GM12878 (cell line): ENCODE measurements around the gene PFN3. TPM values are rescaled to one million over a fixed set of nuclear protein-coding genes. Genes with fewer than 3 reads are reported as not detected.
A peak's percentile ranks its signal among the peaks of the same experiment; 100 is the strongest.

Experiments used
- ATAC-seq: fragments of 200-7000 bp; cut with Tn5 transposase; 3 replicates; pipeline ENCODE4 v1.9.1; 2020; ENCODE audit warnings: mild to moderate bottlenecking, moderate library complexity
- BruUV-seq: library from RNA; stranded (reverse); fragments of 400-500 nt; replicated peaks from 2 replicates; lab custom pipeline; 2021; lab: Mats Ljungman, UMichigan
- CTCF ChIA-PET: fragments of 300-600 bp; sonication (Branson Sonifier 250); formaldehyde crosslinking; extraction: SDS; loops from one replicate; lab custom pipeline; 2021; ENCODE audit warnings: inconsistent platforms; lab: Yijun Ruan, JAX
- POLR2A ChIA-PET: fragments of 350-600 bp; formaldehyde crosslinking; extraction: SDS; loops from one replicate; lab custom pipeline; 2021; ENCODE audit warnings: inconsistent platforms; lab: Charles Lee
- RAD21 ChIA-PET: fragments of 300-600 bp; sonication (Branson Sonifier 250); formaldehyde crosslinking; loops from one replicate; lab custom pipeline; 2023; ENCODE audit warnings: antibody characterized with exemption; ENCODE audit not compliant: unreplicated experiment; lab: Charles Lee
- SMC1A ChIA-PET: fragments of 300-600 bp; sonication (Branson Sonifier 250); formaldehyde crosslinking; loops from one replicate; lab custom pipeline; 2023; ENCODE audit not compliant: unreplicated experiment, uncharacterized antibody; lab: Charles Lee
- DNase-seq: peaks from one replicate; pipeline ENCODE4 v3.0.0-alpha.2; 2011; ENCODE audit warnings: low read depth, low spot score
- FAIRE-seq: peaks from 3 replicates; lab custom pipeline; 2011; peaks lifted over from hg19 to GRCh38; lab: Jason Lieb, UNC
- H2AFZ ChIP-seq: 2 replicates; pipeline ENCODE4 v1.6.0; 2011; ENCODE audit warnings: low read depth, low read length, control low read depth; ENCODE audit not compliant: control insufficient read depth
- H3K27ac ChIP-seq: 2 replicates; pipeline ENCODE4 v1.5.1; 2011; ENCODE audit warnings: control low read depth; ENCODE audit not compliant: control insufficient read depth, insufficient read depth
- H3K27me3 ChIP-seq, 2 experiments: replicated peaks in 1 of 2; 2 replicates each; pipeline versions ENCODE4 v1.6.0 to v1.6.1; 2011; ENCODE audit warnings: low read length in 1 of 2; ENCODE audit not compliant: control insufficient read depth in 2 of 2, insufficient read depth in 2 of 2
- H3K36me3 ChIP-seq, 2 experiments: 2 replicates each; pipeline ENCODE4 v1.5.1; 2011; ENCODE audit warnings: low read length in 1 of 2; ENCODE audit not compliant: control insufficient read depth in 2 of 2, insufficient read depth in 2 of 2
- H3K4me1 ChIP-seq: 2 replicates; pipeline ENCODE4 v1.6.1; 2011; ENCODE audit warnings: mild to moderate bottlenecking, low read length, moderate library complexity, mixed read lengths; ENCODE audit not compliant: control insufficient read depth, insufficient read depth
- H3K4me2 ChIP-seq: 2 replicates; pipeline ENCODE4 v1.6.0; 2011; ENCODE audit warnings: control low read depth; ENCODE audit not compliant: control insufficient read depth, insufficient read depth
- H3K4me3 ChIP-seq: fragments of 200-600 bp; sonication (generic); 2 replicates; pipeline ENCODE4 v1.5.1; 2016
- H3K79me2 ChIP-seq: 2 replicates; pipeline ENCODE4 v1.6.0; 2011; ENCODE audit warnings: low read length; ENCODE audit not compliant: control insufficient read depth, insufficient read depth
- H3K9ac ChIP-seq: 2 replicates; pipeline ENCODE4 v1.8.0; 2011; ENCODE audit warnings: low read length, control low read depth, mixed read lengths; ENCODE audit not compliant: control insufficient read depth, insufficient read depth
- H3K9me3 ChIP-seq: replicated peaks from 3 replicates; pipeline ENCODE4 v1.5.1; 2011; ENCODE audit warnings: mild to moderate bottlenecking, low read length; ENCODE audit not compliant: control insufficient read depth, insufficient read depth
- H4K20me1 ChIP-seq: 2 replicates; pipeline ENCODE4 v1.6.0; 2011; ENCODE audit not compliant: control insufficient read depth, insufficient read depth
- BHLHE40 ChIP-seq, 2 experiments: fragments of 450-650 bp in 1 of 2; IDR thresholded peaks; 2 replicates each; pipeline ENCODE4 v1.6.1; 2011 to 2017; ENCODE audit warnings: low read depth in 2 of 2, borderline replicate concordance in 1 of 2, improper control_type of control experiment in 1 of 2, low read length in 1 of 2, mild to moderate bottlenecking in 1 of 2
- MTA3 ChIP-seq: IDR thresholded peaks from 2 replicates; pipeline ENCODE4 v1.6.1; 2012; ENCODE audit warnings: low read length, inconsistent platforms, borderline replicate concordance
- WGBS: methylation state at CpG from one replicate; pipeline ENCODE4 v1.1.6; 2016; ENCODE audit warnings: low lambda C conversion rate; ENCODE audit not compliant: insufficient replicate concordance, insufficient coverage; ENCODE audit errors: missing lambda C conversion rate; 5-methylcytosine and 5-hydroxymethylcytosine counted together
- in situ Hi-C: fragments of 300-500 bp; cut with MboI; formaldehyde crosslinking; loops from 9 replicates; pipeline ENCODE4 v1.14.3; 2018; ENCODE audit warnings: mixed read lengths
- intact Hi-C: fragments of 100-400 bp; cut with micrococcal nuclease; formaldehyde crosslinking; loops from one replicate; pipeline ENCODE4 v1.14.2; 2022; ENCODE audit not compliant: unreplicated experiment
- polyA plus RNA-seq, 11 experiments: library from polyadenylated mRNA; depleted of rRNA in 4 of 11; unstranded in 6 of 11; stranded (reverse) in 5 of 11; fragments of >200 nt; fragmentation: Nextera tagmentation in 4 of 11; fragmentation: Illumina TruSeq in 1 of 11; extraction: Ambion mirVana in 4 of 11; extraction: Trizol in 1 of 11; gene quantifications; 1 replicate in 1 of 11; 2 replicates in 10 of 11; pipeline versions ENCODE4 v1.2.1 to v1.2.3, GENCODE V29; 2011 to 2016; ENCODE audit warnings: inconsistent platforms in 2 of 11, missing spikeins in 2 of 11, low read depth in 1 of 11
- total RNA-seq, 4 experiments: library from RNA; depleted of rRNA in 3 of 4; stranded (reverse); fragments of >200 nt in 3 of 4; fragmentation: Illumina TruSeq in 1 of 4; extraction: Trizol in 1 of 4; gene quantifications; 2 replicates each; pipeline versions ENCODE4 v1.2.1 to v1.2.3, GENCODE V29; 2013 to 2021

PFN3 gene
- total and polyA plus RNA-seq, 10 of the 15 experiments (the other 5 are each of a cell fraction or from before 2014, with no cell fraction given): not detected

- in situ Hi-C loops: no loop called here
- Histone ChIP-seq H4K20me1 (0 out of 2 replicates have a peak, but pooled peaks cover 3% of the 10 kb centered on the region), H3K4me3 (peak overlapping the region; percentile 98), H3K9me3 (peaks cover 3% of the 10 kb centered on the region; the same call in 1 of the 3 replicates), H3K79me2 (peaks cover 47% of the 10 kb centered on the region), H3K36me3 (peaks cover 0 to 11% of the 10 kb centered on the region in 2 experiments; a peak in 1 of 4 replicates), H3K27ac (peak overlapping the region; percentile 89), H3K27me3 (no peaks in the 10 kb centered on the region), H3K4me2 (peak overlapping the region; percentile 90), H2AFZ (peak overlapping the region; percentile 86; the same call in 1 of the 2 replicates), H3K4me1 (peaks cover 15% of the 10 kb centered on the region), H3K9ac (peak overlapping the region; percentile 91)
- ChIA-PET RAD21 (interaction anchor here (0.8 to 2.9 kb wide), 8 partner anchors 11 to 105 kb away, joined by 3 to 20 read pairs (median 5); no protein-coding TSS in a partner anchor), CTCF (interaction anchor here (0.7 to 7.2 kb wide), 14 partner anchors 11 to 150 kb away, joined by 3 to 46 read pairs (median 6); no protein-coding TSS in a partner anchor), SMC1A (interaction anchor here (0.8 to 3.4 kb wide), 11 partner anchors 10 to 53 kb away, joined by 3 to 20 read pairs (median 4); no protein-coding TSS in a partner anchor), POLR2A (interaction anchor here (0.6 to 3.2 kb wide), 4 partner anchors 10 to 46 kb away, joined by 3 to 22 read pairs (median 10); no protein-coding TSS in a partner anchor)
- WGBS: 4% methylated on average over 19 of the region's 19 CpGs
- ATAC-seq: no peak; the same call in 2 of the 3 replicates
- no TSS peak for BruUV-seq
- intact Hi-C loops: no loop called here
- TF ChIP-seq MTA3 (0 out of 2 replicates have a peak, but pooled peaks have one; percentile 50), BHLHE40 (IDR thresholded peaks at IDR 0.05; ENCODE audit: borderline replicate concordance in 1 of 2, low read depth in 2 of 2, low read length in 1 of 2) (no peak)
- FAIRE-seq: peak; percentile 7
- DNase-seq: no peak
Observed at GRCh38 chr5:177350776-177351391, 49.6 kb downstream of the PFN3 start.

Other genes with a start within 250 kb of the PFN3 start
Only the 7 nearest of the 16 such genes appear.
- 184 and 207 TPM in 2 replicates for gene LMAN2, start 49.0 kb downstream of the PFN3 start, total RNA-seq (2014; rRNA removed)
- gene LMAN2, start 49.0 kb downstream of the PFN3 start, total RNA-seq (2014; rRNA removed; fragmentation: Illumina TruSeq; extraction: Trizol): 98.9 and 112 TPM in 2 replicates
- gene LMAN2, start 49.0 kb downstream of the PFN3 start, total RNA-seq (2021): 117 and 121 TPM in 2 replicates
- 55.9 and 104 TPM in 2 replicates for gene LMAN2, start 49.0 kb downstream of the PFN3 start, polyA plus RNA-seq (2011; rRNA removed)
- 84.1 and 178 TPM in 2 replicates for gene LMAN2, start 49.0 kb downstream of the PFN3 start, polyA plus RNA-seq (2014; fragmentation: Illumina TruSeq; extraction: Trizol)
- 10 to 100 TPM in 1 of 2 experiments, 1 to 10 TPM in 1; 2.4 to 11.4 TPM for gene LMAN2, start 49.0 kb downstream of the PFN3 start, polyA plus RNA-seq (2014; fragmentation: Nextera tagmentation; extraction: Ambion mirVana)
- gene LMAN2, start 49.0 kb downstream of the PFN3 start, polyA plus RNA-seq (2014; rRNA removed): 179 and 230 TPM in 2 replicates
- 100 to 1,000 TPM; 252 to 264 TPM for gene LMAN2, start 49.0 kb downstream of the PFN3 start, polyA plus RNA-seq (2016; fragmentation: Nextera tagmentation; extraction: Ambion mirVana)
- gene RGS14, start 42.7 kb downstream of the PFN3 start, total RNA-seq (2014; rRNA removed): 56.5 and 68.1 TPM in 2 replicates
- 25.1 and 30.4 TPM in 2 replicates for gene RGS14, start 42.7 kb downstream of the PFN3 start, total RNA-seq (2014; rRNA removed; fragmentation: Illumina TruSeq; extraction: Trizol)
- 65.6 and 72.9 TPM in 2 replicates for gene RGS14, start 42.7 kb downstream of the PFN3 start, total RNA-seq (2021)
- 28.8 and 57.1 TPM in 2 replicates for gene RGS14, start 42.7 kb downstream of the PFN3 start, polyA plus RNA-seq (2011; rRNA removed)
- 4.4 and 35.8 TPM in 2 replicates for gene RGS14, start 42.7 kb downstream of the PFN3 start, polyA plus RNA-seq (2014; fragmentation: Illumina TruSeq; extraction: Trizol)
- gene RGS14, start 42.7 kb downstream of the PFN3 start, polyA plus RNA-seq (2014; fragmentation: Nextera tagmentation; extraction: Ambion mirVana): 1 to 10 TPM in 1 of 2 experiments, under 1 TPM in 1; 0.19 to 1.3 TPM
- gene RGS14, start 42.7 kb downstream of the PFN3 start, polyA plus RNA-seq (2014; rRNA removed): 88.7 and 91.9 TPM in 2 replicates
- 10 to 100 TPM; 53.6 to 56.0 TPM for gene RGS14, start 42.7 kb downstream of the PFN3 start, polyA plus RNA-seq (2016; fragmentation: Nextera tagmentation; extraction: Ambion mirVana)
- gene SLC34A1, start 16.2 kb downstream of the PFN3 start, total RNA-seq (2014; rRNA removed): 0.05 and 0.11 TPM in 2 replicates
- gene SLC34A1, start 16.2 kb downstream of the PFN3 start, total RNA-seq (2014; rRNA removed; fragmentation: Illumina TruSeq; extraction: Trizol): 0.04 and 0.09 TPM in 2 replicates
- 0.05 and 0.10 TPM in 2 replicates for gene SLC34A1, start 16.2 kb downstream of the PFN3 start, total RNA-seq (2021)
- gene SLC34A1, start 16.2 kb downstream of the PFN3 start, polyA plus RNA-seq (2011; rRNA removed): 0.14 TPM in 2 replicates
- gene SLC34A1, start 16.2 kb downstream of the PFN3 start, polyA plus RNA-seq (2014; fragmentation: Illumina TruSeq; extraction: Trizol): 0.03 TPM in 1 of 2 replicates, not detected in the other
- gene SLC34A1, start 16.2 kb downstream of the PFN3 start, polyA plus RNA-seq (2014; fragmentation: Nextera tagmentation; extraction: Ambion mirVana): not detected
- gene SLC34A1, start 16.2 kb downstream of the PFN3 start, polyA plus RNA-seq (2014; rRNA removed): 0.05 and 0.09 TPM in 2 replicates
- under 1 TPM; 0.07 to 0.09 TPM for gene SLC34A1, start 16.2 kb downstream of the PFN3 start, polyA plus RNA-seq (2016; fragmentation: Nextera tagmentation; extraction: Ambion mirVana)
- gene F12, start 8.9 kb upstream of the PFN3 start, total RNA-seq (2014; rRNA removed): 6.9 and 7.1 TPM in 2 replicates
- gene F12, start 8.9 kb upstream of the PFN3 start, total RNA-seq (2014; rRNA removed; fragmentation: Illumina TruSeq; extraction: Trizol): 0.49 and 0.74 TPM in 2 replicates
- gene F12, start 8.9 kb upstream of the PFN3 start, total RNA-seq (2021): 5.8 and 7.1 TPM in 2 replicates
- 2.3 and 5.2 TPM in 2 replicates for gene F12, start 8.9 kb upstream of the PFN3 start, polyA plus RNA-seq (2011; rRNA removed)
- gene F12, start 8.9 kb upstream of the PFN3 start, polyA plus RNA-seq (2014; fragmentation: Illumina TruSeq; extraction: Trizol): 0.25 and 0.82 TPM in 2 replicates
- under 1 TPM; 0.50 to 0.82 TPM for gene F12, start 8.9 kb upstream of the PFN3 start, polyA plus RNA-seq (2014; fragmentation: Nextera tagmentation; extraction: Ambion mirVana)
- 5.9 and 9.9 TPM in 2 replicates for gene F12, start 8.9 kb upstream of the PFN3 start, polyA plus RNA-seq (2014; rRNA removed)
- 10 to 100 TPM in 1 of 2 experiments, 1 to 10 TPM in 1; 9.7 to 11.3 TPM for gene F12, start 8.9 kb upstream of the PFN3 start, polyA plus RNA-seq (2016; fragmentation: Nextera tagmentation; extraction: Ambion mirVana)
- 82.3 and 90.7 TPM in 2 replicates for gene GRK6, start 26.0 kb upstream of the PFN3 start, total RNA-seq (2014; rRNA removed)
- 43.6 and 46.7 TPM in 2 replicates for gene GRK6, start 26.0 kb upstream of the PFN3 start, total RNA-seq (2014; rRNA removed; fragmentation: Illumina TruSeq; extraction: Trizol)
- 118 and 124 TPM in 2 replicates for gene GRK6, start 26.0 kb upstream of the PFN3 start, total RNA-seq (2021)
- 28.1 and 38.1 TPM in 2 replicates for gene GRK6, start 26.0 kb upstream of the PFN3 start, polyA plus RNA-seq (2011; rRNA removed)
- gene GRK6, start 26.0 kb upstream of the PFN3 start, polyA plus RNA-seq (2014; fragmentation: Illumina TruSeq; extraction: Trizol): 8.6 and 31.1 TPM in 2 replicates
- 1 to 10 TPM in 1 of 2 experiments, under 1 TPM in 1; 0.79 to 2.6 TPM for gene GRK6, start 26.0 kb upstream of the PFN3 start, polyA plus RNA-seq (2014; fragmentation: Nextera tagmentation; extraction: Ambion mirVana)
- gene GRK6, start 26.0 kb upstream of the PFN3 start, polyA plus RNA-seq (2014; rRNA removed): 78.2 and 85.5 TPM in 2 replicates
- gene GRK6, start 26.0 kb upstream of the PFN3 start, polyA plus RNA-seq (2016; fragmentation: Nextera tagmentation; extraction: Ambion mirVana): 10 to 100 TPM; 13.5 to 45.1 TPM
- 12.0 and 15.3 TPM in 2 replicates for gene PRR7, start 46.2 kb upstream of the PFN3 start, total RNA-seq (2014; rRNA removed)
- 0.40 and 0.60 TPM in 2 replicates for gene PRR7, start 46.2 kb upstream of the PFN3 start, total RNA-seq (2014; rRNA removed; fragmentation: Illumina TruSeq; extraction: Trizol)
- gene PRR7, start 46.2 kb upstream of the PFN3 start, total RNA-seq (2021): 15.7 and 15.9 TPM in 2 replicates
- gene PRR7, start 46.2 kb upstream of the PFN3 start, polyA plus RNA-seq (2011; rRNA removed): 0.89 and 3.9 TPM in 2 replicates
- gene PRR7, start 46.2 kb upstream of the PFN3 start, polyA plus RNA-seq (2014; fragmentation: Illumina TruSeq; extraction: Trizol): 0.09 TPM in 1 of 2 replicates, not detected in the other
- not detected for gene PRR7, start 46.2 kb upstream of the PFN3 start, polyA plus RNA-seq (2014; fragmentation: Nextera tagmentation; extraction: Ambion mirVana)
- gene PRR7, start 46.2 kb upstream of the PFN3 start, polyA plus RNA-seq (2014; rRNA removed): 18.8 and 21.0 TPM in 2 replicates
- 1 to 10 TPM; 4.6 TPM for gene PRR7, start 46.2 kb upstream of the PFN3 start, polyA plus RNA-seq (2016; fragmentation: Nextera tagmentation; extraction: Ambion mirVana)
- gene DBN1, start 73.0 kb upstream of the PFN3 start, total RNA-seq (2014; rRNA removed): 36.0 and 42.0 TPM in 2 replicates
- gene DBN1, start 73.0 kb upstream of the PFN3 start, total RNA-seq (2014; rRNA removed; fragmentation: Illumina TruSeq; extraction: Trizol): 16.8 and 19.2 TPM in 2 replicates
- 75.4 and 81.0 TPM in 2 replicates for gene DBN1, start 73.0 kb upstream of the PFN3 start, total RNA-seq (2021)
- gene DBN1, start 73.0 kb upstream of the PFN3 start, polyA plus RNA-seq (2011; rRNA removed): 10.0 and 14.1 TPM in 2 replicates
- gene DBN1, start 73.0 kb upstream of the PFN3 start, polyA plus RNA-seq (2014; fragmentation: Illumina TruSeq; extraction: Trizol): 3.2 and 15.9 TPM in 2 replicates
- gene DBN1, start 73.0 kb upstream of the PFN3 start, polyA plus RNA-seq (2014; fragmentation: Nextera tagmentation; extraction: Ambion mirVana): under 1 TPM; 0.18 to 0.62 TPM
- 49.0 and 58.5 TPM in 2 replicates for gene DBN1, start 73.0 kb upstream of the PFN3 start, polyA plus RNA-seq (2014; rRNA removed)
- gene DBN1, start 73.0 kb upstream of the PFN3 start, polyA plus RNA-seq (2016; fragmentation: Nextera tagmentation; extraction: Ambion mirVana): 10 to 100 TPM; 36.5 to 38.0 TPM